GM12874 (cell line): ENCODE results near the gene SFRP2.

Experiments used
- CTCF ChIP-seq: IDR thresholded peaks from 2 replicates; pipeline ENCODE4 v1.5.1; 2011; ENCODE audit warnings: low read depth, mild to moderate bottlenecking, control low read depth, low read length, moderate library complexity; ENCODE audit not compliant: insufficient read depth

Gene SFRP2

GRCh38 chr4:153758136-153758535 lies 30.7 kb downstream of the SFRP2 start:
- TF ChIP-seq CTCF: no peak

- no peak for TF ChIP-seq CTCF
Observed at GRCh38 chr4:153757407-153757806, 31.5 kb downstream of the SFRP2 start.

DNA sequence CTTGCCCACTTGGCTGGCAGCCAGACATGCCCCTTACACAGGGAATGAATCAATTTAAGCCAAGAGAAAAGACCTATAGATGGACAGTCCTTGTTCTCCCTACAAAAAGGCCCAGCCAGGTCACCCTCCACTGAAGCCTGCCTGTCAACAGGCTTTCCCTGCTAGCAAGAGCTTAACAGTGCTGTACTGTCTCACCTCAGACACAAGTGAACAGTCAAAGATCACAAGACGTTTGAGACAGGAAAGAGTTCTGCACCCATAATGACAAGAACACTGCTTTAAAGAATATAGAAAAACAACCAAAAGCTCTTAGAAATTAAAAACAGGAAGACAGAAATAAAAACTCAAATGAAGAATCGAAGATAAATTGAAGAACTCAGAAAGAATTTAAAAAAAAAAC lies 33.7 kb downstream of the SFRP2 start:
- TF ChIP-seq CTCF: no peak

GRCh38 chr4:153750197-153750817 lies 38.6 kb downstream of the SFRP2 start:
- TF ChIP-seq CTCF: peak; percentile 70

- no peak for TF ChIP-seq CTCF
Observed at GRCh38 chr4:153748378-153748777, 40.5 kb downstream of the SFRP2 start.

DNA sequence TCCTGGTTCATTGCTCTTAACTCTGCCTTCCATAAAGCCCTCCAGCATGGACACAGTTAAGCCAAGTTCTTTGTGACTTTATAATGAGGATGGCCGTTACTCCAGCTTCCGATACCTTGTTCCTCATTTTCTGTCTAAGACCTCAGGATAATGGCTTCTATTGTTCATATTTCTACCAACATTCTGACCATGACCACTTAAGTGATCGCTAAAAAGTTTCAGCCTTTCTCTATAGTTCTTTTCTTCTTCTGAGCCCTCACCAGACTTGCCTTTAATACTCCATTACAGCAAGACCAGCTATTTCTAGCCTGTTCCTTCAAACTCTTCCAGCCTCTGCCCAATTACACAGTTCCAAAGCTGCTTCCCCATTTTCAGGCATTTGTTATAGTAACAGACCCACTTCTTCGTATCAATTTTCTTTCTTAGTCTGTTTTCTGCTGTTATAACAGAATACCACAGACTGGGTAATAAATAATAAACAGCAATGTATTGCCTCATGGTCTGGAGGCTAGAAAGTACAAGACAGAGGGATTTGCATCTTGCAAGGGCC lies 41.4 kb downstream of the SFRP2 start:
- no peak for TF ChIP-seq CTCF

DNA sequence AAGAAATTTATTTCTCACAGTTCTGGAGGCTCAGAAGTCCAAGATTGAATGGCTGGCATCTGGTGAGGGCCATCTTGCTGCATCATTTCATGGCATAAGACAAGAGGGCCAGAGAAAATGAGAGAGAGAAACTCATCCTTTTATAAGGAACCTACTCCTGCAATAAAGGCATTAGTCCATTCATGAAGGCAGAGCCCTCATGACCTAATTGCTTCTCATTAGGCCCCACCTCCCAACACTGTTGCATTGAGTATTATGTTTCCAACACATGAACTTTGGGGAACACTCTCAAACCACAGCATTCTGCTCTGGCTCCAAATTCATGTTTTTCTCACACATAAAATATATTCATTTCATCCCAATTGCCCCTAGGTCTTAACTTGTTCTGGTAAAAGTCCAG lies 43.2 kb downstream of the SFRP2 start:
- no peak for TF ChIP-seq CTCF

GRCh38 chr4:153741541-153741940 lies 47.3 kb downstream of the SFRP2 start:
- TF ChIP-seq CTCF: no peak
